Mesendoderm (in vitro differentiated cells): ENCODE measurements around the gene KLK15.

Experiments used
- DNase-seq: peaks from one replicate; pipeline ENCODE4 v3.0.0; 2013
- H2AK5ac ChIP-seq: 2 replicates; pipeline ENCODE4 v1.6.1; 2013; ENCODE audit warnings: low read length, inconsistent platforms
- H2BK120ac ChIP-seq: 2 replicates; pipeline ENCODE4 v1.6.1; 2013; ENCODE audit warnings: low read depth, mild to moderate bottlenecking, low read length, moderate library complexity, mixed read lengths
- H2BK15ac ChIP-seq: replicated peaks from 2 replicates; pipeline ENCODE4 v1.6.1; 2013; ENCODE audit warnings: low read depth, mild to moderate bottlenecking, moderate library complexity
- H2BK5ac ChIP-seq: 2 replicates; pipeline ENCODE4 v1.6.1; 2013; ENCODE audit warnings: low read length, inconsistent platforms
- H3K18ac ChIP-seq: 2 replicates; pipeline ENCODE4 v1.6.1; 2013; ENCODE audit warnings: mild to moderate bottlenecking, low read length, mixed read lengths
- H3K23ac ChIP-seq: one replicate; pipeline ENCODE4 v1.6.1; 2013; ENCODE audit warnings: low read length
- H3K27ac ChIP-seq: 2 replicates; pipeline ENCODE4 v1.5.1; 2013; ENCODE audit warnings: low read depth, mild to moderate bottlenecking, inconsistent platforms, low read length, moderate library complexity
- H3K27me3 ChIP-seq: 2 replicates; pipeline ENCODE4 v1.6.1; 2013; ENCODE audit warnings: low read length, control low read depth, mild to moderate bottlenecking, inconsistent platforms; ENCODE audit not compliant: insufficient read depth, poor library complexity
- H3K36me3 ChIP-seq: 2 replicates; pipeline ENCODE4 v1.6.1; 2013; ENCODE audit warnings: low read length, inconsistent platforms; ENCODE audit not compliant: control insufficient read depth, insufficient read depth
- H3K4ac ChIP-seq: one replicate; pipeline ENCODE4 v1.6.1; 2013; ENCODE audit warnings: low read depth, mild to moderate bottlenecking, low read length, moderate library complexity
- H3K4me1 ChIP-seq: 2 replicates; pipeline ENCODE4 v1.6.1; 2013; ENCODE audit warnings: low read depth, low read length, inconsistent platforms; ENCODE audit not compliant: control insufficient read depth
- H3K4me2 ChIP-seq: 2 replicates; pipeline ENCODE4 v1.6.1; 2013; ENCODE audit warnings: low read length
- H3K4me3 ChIP-seq: 2 replicates; pipeline ENCODE4 v1.5.1; 2013; ENCODE audit warnings: mild to moderate bottlenecking, low read length
- H3K56ac ChIP-seq: one replicate; pipeline ENCODE4 v1.6.1; 2013; ENCODE audit warnings: low read length
- H3K79me1 ChIP-seq: 2 replicates; pipeline ENCODE4 v1.6.1; 2013; ENCODE audit warnings: low read length, inconsistent platforms
- H3K79me2 ChIP-seq: 2 replicates; pipeline ENCODE4 v1.6.1; 2013; ENCODE audit warnings: mild to moderate bottlenecking, low read length; ENCODE audit not compliant: control insufficient read depth, insufficient read depth
- H3K9ac ChIP-seq: 2 replicates; pipeline ENCODE4 v1.6.1; 2013; ENCODE audit warnings: low read length, inconsistent platforms
- H4K5ac ChIP-seq: one replicate; pipeline ENCODE4 v1.6.1; 2013; ENCODE audit warnings: low read length
- H4K8ac ChIP-seq: one replicate; pipeline ENCODE4 v1.6.1; 2013; ENCODE audit warnings: low read depth, mild to moderate bottlenecking, control low read depth, low read length, moderate library complexity
- WGBS: extraction: QIAGEN DNeasy Blood & Tissue Kit; methylation state at CpG from one replicate; pipeline ENCODE4 v1.1.7; 2013; ENCODE audit warnings: low lambda C conversion rate, missing lambda C conversion rate; ENCODE audit not compliant: insufficient coverage; ENCODE audit errors: extremely low coverage; 5-methylcytosine and 5-hydroxymethylcytosine counted together

KLK15 gene

DNA sequence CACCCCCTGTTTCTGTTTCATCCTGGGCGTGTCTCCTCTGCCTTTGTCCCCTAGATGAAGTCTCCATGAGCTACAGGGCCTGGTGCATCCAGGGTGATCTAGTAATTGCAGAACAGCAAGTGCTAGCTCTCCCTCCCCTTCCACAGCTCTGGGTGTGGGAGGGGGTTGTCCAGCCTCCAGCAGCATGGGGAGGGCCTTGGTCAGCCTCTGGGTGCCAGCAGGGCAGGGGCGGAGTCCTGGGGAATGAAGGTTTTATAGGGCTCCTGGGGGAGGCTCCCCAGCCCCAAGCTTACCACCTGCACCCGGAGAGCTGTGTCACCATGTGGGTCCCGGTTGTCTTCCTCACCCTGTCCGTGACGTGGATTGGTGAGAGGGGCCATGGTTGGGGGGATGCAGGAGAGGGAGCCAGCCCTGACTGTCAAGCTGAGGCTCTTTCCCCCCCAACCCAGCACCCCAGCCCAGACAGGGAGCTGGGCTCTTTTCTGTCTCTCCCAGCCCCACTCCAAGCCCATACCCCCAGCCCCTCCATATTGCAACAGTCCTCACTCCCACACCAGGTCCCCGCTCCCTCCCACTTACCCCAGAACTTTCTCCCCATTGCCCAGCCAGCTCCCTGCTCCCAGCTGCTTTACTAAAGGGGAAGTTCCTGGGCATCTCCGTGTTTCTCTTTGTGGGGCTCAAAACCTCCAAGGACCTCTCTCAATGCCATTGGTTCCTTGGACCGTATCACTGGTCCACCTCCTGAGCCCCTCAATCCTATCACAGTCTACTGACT, 21.4 kb upstream of the KLK15 start, which contains the start of gene KLK3:
Gene KLK3 (plus strand): TSS at position 280 of the 775 bp plus-strand sequence. CDS start 41 bp downstream, at position 321.
- Histone ChIP-seq H2AK5ac (no peak within 1 kb of the TSS), H3K18ac (no peak within 1 kb of the TSS), H2BK120ac (no peak within 1 kb of the TSS), H3K79me2 (no peaks in the 10 kb centered on the region), H3K36me3 (no peaks in the 10 kb centered on the region), H2BK5ac (no peak within 1 kb of the TSS), H3K9ac (no peak within 1 kb of the TSS), H3K4me1 (no peaks in the 10 kb centered on the region), H3K4me2 (no peak within 1 kb of the TSS), H3K79me1 (no peaks in the 10 kb centered on the region), H4K8ac (no peak within 1 kb of the TSS), H3K27me3 (no peaks in the 10 kb centered on the region), H3K23ac (no peak within 1 kb of the TSS), H4K5ac (no peak within 1 kb of the TSS), H3K4ac (no peak within 1 kb of the TSS), H3K56ac (no peak within 1 kb of the TSS), H2BK15ac (no peak within 1 kb of the TSS), H3K4me3 (no peak within 1 kb of the TSS), H3K27ac (no peak within 1 kb of the TSS)
- DNase-seq: no peak
- no CpG with 5 or more reads among the region's 9 CpGs for WGBS

- no peak overlapping the region for H2BK5ac ChIP-seq
- no peak overlapping the region for H3K4me2 ChIP-seq
- no peak overlapping the region for H4K8ac ChIP-seq
- no peaks in the 10 kb centered on the region for H3K4me1 ChIP-seq
- DNase-seq: no peak
- H3K27ac ChIP-seq: no peak overlapping the region
- no peaks in the 10 kb centered on the region for H3K27me3 ChIP-seq
- no peak overlapping the region for H3K18ac ChIP-seq
- no CpG with 5 or more reads among the region's 4 CpGs for WGBS
- no peak overlapping the region for H2BK120ac ChIP-seq
- no peak overlapping the region for H3K56ac ChIP-seq
- no peak overlapping the region for H3K4me3 ChIP-seq
- no peak overlapping the region for H3K23ac ChIP-seq
- no peaks in the 10 kb centered on the region for H3K79me1 ChIP-seq
- H2BK15ac ChIP-seq: no peak overlapping the region
- no peaks in the 10 kb centered on the region for H3K36me3 ChIP-seq
- no peaks in the 10 kb centered on the region for H3K79me2 ChIP-seq
- H4K5ac ChIP-seq: no peak overlapping the region
- H3K4ac ChIP-seq: no peak overlapping the region
- no peak overlapping the region for H3K9ac ChIP-seq
- H2AK5ac ChIP-seq: no peak overlapping the region
These were observed 18.2 kb upstream of the KLK15 start for GRCh38 chr19:50851620-50852019.

DNA sequence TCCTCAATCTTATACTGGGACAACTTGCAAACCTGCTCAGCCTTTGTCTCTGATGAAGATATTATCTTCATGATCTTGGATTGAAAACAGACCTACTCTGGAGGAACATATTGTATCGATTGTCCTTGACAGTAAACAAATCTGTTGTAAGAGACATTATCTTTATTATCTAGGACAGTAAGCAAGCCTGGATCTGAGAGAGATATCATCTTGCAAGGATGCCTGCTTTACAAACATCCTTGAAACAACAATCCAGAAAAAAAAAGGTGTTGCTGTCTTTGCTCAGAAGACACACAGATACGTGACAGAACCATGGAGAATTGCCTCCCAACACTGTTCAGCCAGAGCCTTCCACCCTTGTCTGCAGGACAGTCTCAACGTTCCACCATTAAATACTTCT, 17.4 kb upstream of the KLK15 start:
- H3K9ac ChIP-seq: no peak overlapping the region
- no peak overlapping the region for H2BK120ac ChIP-seq
- no peak overlapping the region for H3K4me2 ChIP-seq
- no CpG with 5 or more reads among the region's 3 CpGs for WGBS
- DNase-seq: no peak
- no peaks in the 10 kb centered on the region for H3K27me3 ChIP-seq
- H3K23ac ChIP-seq: no peak overlapping the region
- no peaks in the 10 kb centered on the region for H3K4me1 ChIP-seq
- H2BK5ac ChIP-seq: no peak overlapping the region
- H2AK5ac ChIP-seq: no peak overlapping the region
- no peak overlapping the region for H3K56ac ChIP-seq
- H3K4ac ChIP-seq: no peak overlapping the region
- no peak overlapping the region for H3K27ac ChIP-seq
- no peak overlapping the region for H4K8ac ChIP-seq
- H4K5ac ChIP-seq: no peak overlapping the region
- no peaks in the 10 kb centered on the region for H3K36me3 ChIP-seq
- H3K79me2 ChIP-seq: no peaks in the 10 kb centered on the region
- no peak overlapping the region for H3K18ac ChIP-seq
- no peaks in the 10 kb centered on the region for H3K79me1 ChIP-seq
- H2BK15ac ChIP-seq: no peak overlapping the region
- no peak overlapping the region for H3K4me3 ChIP-seq

- Histone ChIP-seq H3K18ac (no peak overlapping the region), H3K56ac (no peak overlapping the region), H3K4me2 (no peak overlapping the region), H3K79me2 (no peaks in the 10 kb centered on the region), H4K5ac (no peak overlapping the region), H2BK120ac (no peak overlapping the region), H3K9ac (no peak overlapping the region), H3K36me3 (no peaks in the 10 kb centered on the region), H4K8ac (no peak overlapping the region), H3K27ac (no peak overlapping the region), H2AK5ac (no peak overlapping the region), H3K4ac (no peak overlapping the region), H3K23ac (no peak overlapping the region), H3K79me1 (no peaks in the 10 kb centered on the region), H2BK15ac (no peak overlapping the region), H3K4me3 (no peak overlapping the region), H3K4me1 (no peaks in the 10 kb centered on the region), H3K27me3 (no peaks in the 10 kb centered on the region), H2BK5ac (no peak overlapping the region)
- no CpG with 5 or more reads among the region's 8 CpGs for WGBS
- DNase-seq: no peak
These were observed 11.0 kb upstream of the KLK15 start for GRCh38 chr19:50844296-50844935.

- no CpG with 5 or more reads among the region's 7 CpGs for WGBS
- Histone ChIP-seq H2BK5ac (no peak overlapping the region), H4K5ac (no peak overlapping the region), H2AK5ac (no peak overlapping the region), H3K23ac (no peak overlapping the region), H3K4me3 (no peak overlapping the region), H3K18ac (no peak overlapping the region), H3K27ac (no peak overlapping the region), H3K79me2 (no peaks in the 10 kb centered on the region), H3K4ac (no peak overlapping the region), H3K79me1 (no peaks in the 10 kb centered on the region), H3K27me3 (no peaks in the 10 kb centered on the region), H3K36me3 (no peaks in the 10 kb centered on the region), H4K8ac (no peak overlapping the region), H3K56ac (no peak overlapping the region), H3K9ac (no peak overlapping the region), H3K4me1 (no peaks in the 10 kb centered on the region), H3K4me2 (no peak overlapping the region), H2BK15ac (no peak overlapping the region), H2BK120ac (no peak overlapping the region)
- no peak for DNase-seq
These were observed 10.4 kb upstream of the KLK15 start for GRCh38 chr19:50843701-50844221.
